ENCODE results near the gene CMTM8. TPM values are rescaled to one million over a fixed set of nuclear protein-coding genes. Genes with fewer than 3 reads are reported as not detected.

The CMTM8 gene
- total RNA-seq, 1 donor from 2014 or later, result 5.1 TPM

DNA sequence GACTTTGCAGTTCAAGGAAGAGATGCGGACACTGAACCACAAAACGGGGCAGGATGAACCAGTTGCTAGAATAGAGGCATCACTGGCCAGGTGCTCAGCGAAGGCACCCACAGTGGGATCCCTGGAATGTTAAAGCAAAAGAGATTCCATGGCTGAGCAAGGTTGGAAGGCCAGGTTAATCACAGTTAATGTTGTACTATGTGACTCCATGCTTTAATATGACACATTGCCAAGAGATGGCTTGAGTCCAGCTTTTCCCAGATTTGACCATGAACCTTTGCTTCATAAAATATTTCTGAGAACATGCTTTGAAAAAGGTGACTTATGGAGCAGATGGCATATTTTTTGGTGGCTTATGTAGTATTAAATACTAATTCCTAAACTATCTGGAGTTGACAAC is 77.0 kb downstream of the CMTM8 start:
- no peaks in the 10 kb centered on the region for H3K27me3 Mint-ChIP-seq (ENCODE audit: unreplicated experiment)
- H3K4me1 Mint-ChIP-seq (ENCODE audit: unreplicated experiment), result peaks cover 17% of the 10 kb centered on the region
- H3K36me3 Mint-ChIP-seq (ENCODE audit: unreplicated experiment), result no peaks in the 10 kb centered on the region
- TF ChIP-seq, protein P1, sequence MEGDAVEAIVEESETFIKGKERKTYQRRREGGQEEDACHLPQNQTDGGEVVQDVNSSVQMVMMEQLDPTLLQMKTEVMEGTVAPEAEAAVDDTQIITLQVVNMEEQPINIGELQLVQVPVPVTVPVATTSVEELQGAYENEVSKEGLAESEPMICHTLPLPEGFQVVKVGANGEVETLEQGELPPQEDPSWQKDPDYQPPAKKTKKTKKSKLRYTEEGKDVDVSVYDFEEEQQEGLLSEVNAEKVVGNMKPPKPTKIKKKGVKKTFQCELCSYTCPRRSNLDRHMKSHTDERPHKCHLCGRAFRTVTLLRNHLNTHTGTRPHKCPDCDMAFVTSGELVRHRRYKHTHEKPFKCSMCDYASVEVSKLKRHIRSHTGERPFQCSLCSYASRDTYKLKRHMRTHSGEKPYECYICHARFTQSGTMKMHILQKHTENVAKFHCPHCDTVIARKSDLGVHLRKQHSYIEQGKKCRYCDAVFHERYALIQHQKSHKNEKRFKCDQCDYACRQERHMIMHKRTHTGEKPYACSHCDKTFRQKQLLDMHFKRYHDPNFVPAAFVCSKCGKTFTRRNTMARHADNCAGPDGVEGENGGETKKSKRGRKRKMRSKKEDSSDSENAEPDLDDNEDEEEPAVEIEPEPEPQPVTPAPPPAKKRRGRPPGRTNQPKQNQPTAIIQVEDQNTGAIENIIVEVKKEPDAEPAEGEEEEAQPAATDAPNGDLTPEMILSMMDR (IDR thresholded peaks at IDR 0.05), result no peak
- H3K27ac Mint-ChIP-seq (ENCODE audit: unreplicated experiment), result no peak overlapping the region
- no peaks in the 10 kb centered on the region for H3K9me3 Mint-ChIP-seq (ENCODE audit: unreplicated experiment)
- no peak overlapping the region for H3K4me3 Mint-ChIP-seq (ENCODE audit: unreplicated experiment)
- DNase-seq (ENCODE audit: extremely low spot score, unreplicated experiment), result no peak

DNA sequence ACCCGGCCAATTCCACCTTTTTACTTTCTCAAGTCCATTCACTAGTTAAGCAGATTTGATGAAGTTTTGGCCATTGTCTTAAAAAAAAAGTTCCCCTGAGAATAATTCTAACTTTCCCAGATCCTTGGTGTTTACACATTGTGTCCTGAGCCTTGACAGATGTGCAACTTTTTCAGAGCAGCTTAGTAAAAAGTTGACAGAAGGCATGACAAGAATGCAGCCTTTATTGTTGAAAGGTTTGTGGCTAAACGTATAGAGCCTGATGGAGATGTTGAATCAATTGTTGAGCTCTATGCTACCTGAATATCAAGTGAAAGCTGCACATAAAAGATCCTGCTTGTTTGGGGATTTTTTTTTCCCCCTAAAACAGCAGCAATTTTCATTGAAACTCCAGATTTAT is 77.8 kb downstream of the CMTM8 start:
- TF ChIP-seq, protein P1 (IDR thresholded peaks at IDR 0.05), result no peak
- H3K36me3 Mint-ChIP-seq (ENCODE audit: unreplicated experiment), result no peaks in the 10 kb centered on the region
- H3K4me1 Mint-ChIP-seq (ENCODE audit: unreplicated experiment), result peaks cover 25% of the 10 kb centered on the region
- H3K27ac Mint-ChIP-seq (ENCODE audit: unreplicated experiment), result no peak overlapping the region
- no peaks in the 10 kb centered on the region for H3K9me3 Mint-ChIP-seq (ENCODE audit: unreplicated experiment)
- DNase-seq (ENCODE audit: extremely low spot score, unreplicated experiment), result no peak
- H3K4me3 Mint-ChIP-seq (ENCODE audit: unreplicated experiment), result no peak overlapping the region
- no peaks in the 10 kb centered on the region for H3K27me3 Mint-ChIP-seq (ENCODE audit: unreplicated experiment)

DNA sequence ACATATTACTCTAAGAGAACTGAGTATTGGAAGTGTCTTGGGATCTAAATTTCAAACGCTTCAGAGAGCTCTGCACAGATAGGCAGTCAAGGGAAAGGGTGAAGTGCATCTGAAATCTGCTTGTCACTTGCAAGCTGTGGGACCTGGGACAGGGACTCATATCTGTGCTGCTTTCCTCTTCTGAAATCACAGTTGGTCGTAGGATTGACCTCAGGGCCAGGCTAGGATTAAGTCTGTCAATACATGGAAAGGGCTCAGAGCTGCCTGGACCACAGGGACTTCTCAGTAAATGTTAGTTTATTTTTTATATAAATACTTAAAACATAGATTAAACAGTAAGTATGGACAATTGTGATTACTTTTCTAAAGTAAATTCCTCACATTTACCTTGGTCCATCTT is 78.5 kb downstream of the CMTM8 start:
- no peak overlapping the region for H3K4me3 Mint-ChIP-seq (ENCODE audit: unreplicated experiment)
- no peak overlapping the region for H3K27ac Mint-ChIP-seq (ENCODE audit: unreplicated experiment)
- TF ChIP-seq, protein P1 (IDR thresholded peaks at IDR 0.05), result no peak
- H3K4me1 Mint-ChIP-seq (ENCODE audit: unreplicated experiment), result peaks cover 26% of the 10 kb centered on the region
- H3K36me3 Mint-ChIP-seq (ENCODE audit: unreplicated experiment), result no peaks in the 10 kb centered on the region
- H3K27me3 Mint-ChIP-seq (ENCODE audit: unreplicated experiment), result no peaks in the 10 kb centered on the region
- no peak for DNase-seq (ENCODE audit: extremely low spot score, unreplicated experiment)
- no peaks in the 10 kb centered on the region for H3K9me3 Mint-ChIP-seq (ENCODE audit: unreplicated experiment)

DNA sequence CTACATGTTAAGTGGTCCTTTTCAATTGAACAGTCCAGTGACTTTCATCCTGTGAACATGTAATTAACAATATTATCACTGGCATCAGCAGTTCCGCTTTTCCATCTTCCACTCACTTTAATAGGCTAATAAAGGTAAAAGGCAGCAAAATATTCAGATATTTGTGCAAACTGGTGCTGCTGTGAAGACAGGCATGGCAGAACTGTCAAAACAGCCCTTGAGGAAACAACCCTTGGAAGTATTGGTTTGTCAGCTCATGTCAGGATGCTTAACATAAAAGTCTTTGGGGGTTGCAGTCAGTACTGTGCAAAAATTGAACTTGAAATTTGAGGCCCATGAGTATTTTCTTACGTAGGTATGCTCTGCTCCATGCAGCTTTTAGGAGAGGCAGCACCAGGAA is 81.1 kb downstream of the CMTM8 start:
- Mint-ChIP-seq H3K4me3 (ENCODE audit: unreplicated experiment) (no peak overlapping the region), H3K4me1 (ENCODE audit: unreplicated experiment) (peaks cover 18% of the 10 kb centered on the region), H3K27me3 (ENCODE audit: unreplicated experiment) (no peaks in the 10 kb centered on the region), H3K36me3 (ENCODE audit: unreplicated experiment) (no peaks in the 10 kb centered on the region), H3K27ac (ENCODE audit: unreplicated experiment) (no peak overlapping the region), H3K9me3 (ENCODE audit: unreplicated experiment) (no peaks in the 10 kb centered on the region)
- no peak for DNase-seq (ENCODE audit: extremely low spot score, unreplicated experiment)
- TF ChIP-seq, protein P1 (IDR thresholded peaks at IDR 0.05), result no peak

DNA sequence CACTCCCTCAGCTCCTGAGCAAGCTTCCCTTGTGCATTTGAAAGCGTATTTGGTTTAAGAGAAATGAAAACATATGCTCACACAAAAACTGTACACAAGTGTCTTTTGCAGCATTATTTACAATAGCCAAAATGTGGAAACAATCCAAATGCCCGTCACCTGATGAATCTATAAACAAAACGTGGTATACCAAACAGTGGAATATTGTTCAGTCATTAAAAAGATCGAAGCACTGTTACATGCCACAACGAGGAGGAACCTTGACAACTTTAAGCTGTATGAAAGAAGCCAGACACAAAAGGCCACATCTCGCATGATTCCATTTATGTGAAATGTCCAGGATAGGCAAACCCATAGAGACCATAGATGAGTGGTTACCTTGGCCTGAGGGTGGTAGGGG is 81.6 kb downstream of the CMTM8 start:
- H3K4me3 Mint-ChIP-seq (ENCODE audit: unreplicated experiment), result no peak overlapping the region
- H3K4me1 Mint-ChIP-seq (ENCODE audit: unreplicated experiment), result peaks cover 18% of the 10 kb centered on the region
- H3K9me3 Mint-ChIP-seq (ENCODE audit: unreplicated experiment), result no peaks in the 10 kb centered on the region
- H3K27me3 Mint-ChIP-seq (ENCODE audit: unreplicated experiment), result no peaks in the 10 kb centered on the region
- TF ChIP-seq, protein P1 (IDR thresholded peaks at IDR 0.05), result no peak
- no peak for DNase-seq (ENCODE audit: extremely low spot score, unreplicated experiment)
- no peaks in the 10 kb centered on the region for H3K36me3 Mint-ChIP-seq (ENCODE audit: unreplicated experiment)
- no peak overlapping the region for H3K27ac Mint-ChIP-seq (ENCODE audit: unreplicated experiment)
